HG02610 (cell line): Measurements from ENCODE around the gene TDRD7.

ENCODE experiments used
- ATAC-seq: cut with Tn5 transposase; IDR thresholded peaks from one replicate; pipeline ENCODE4 v1.9.1; 2021; ENCODE audit warnings: mild to moderate bottlenecking, moderate library complexity; ENCODE audit not compliant: unreplicated experiment

Gene TDRD7

GRCh38 chr9:97521576-97522333 is 109.9 kb downstream of the TDRD7 start:
- no peak for ATAC-seq

DNA sequence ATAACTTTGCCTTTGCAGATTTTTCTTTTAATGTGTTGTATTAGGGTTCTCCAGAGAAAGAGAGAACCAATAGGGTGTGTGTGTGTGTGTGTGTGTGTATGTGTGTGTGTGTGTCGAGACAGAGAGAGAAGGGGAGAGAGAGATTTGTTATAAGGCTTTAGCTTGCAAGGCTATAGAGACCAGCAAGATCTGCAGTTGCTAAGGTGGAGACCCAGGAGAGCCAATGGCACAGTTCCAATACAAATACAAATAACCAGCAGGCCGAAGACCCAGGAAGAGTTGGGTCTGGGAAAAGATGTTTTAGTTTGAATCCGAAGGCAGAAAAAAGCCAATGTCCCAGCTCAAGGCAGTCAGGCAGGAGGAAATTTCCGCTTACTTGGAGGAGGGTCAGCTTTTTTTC is 112.5 kb downstream of the TDRD7 start:
- no peak for ATAC-seq

DNA sequence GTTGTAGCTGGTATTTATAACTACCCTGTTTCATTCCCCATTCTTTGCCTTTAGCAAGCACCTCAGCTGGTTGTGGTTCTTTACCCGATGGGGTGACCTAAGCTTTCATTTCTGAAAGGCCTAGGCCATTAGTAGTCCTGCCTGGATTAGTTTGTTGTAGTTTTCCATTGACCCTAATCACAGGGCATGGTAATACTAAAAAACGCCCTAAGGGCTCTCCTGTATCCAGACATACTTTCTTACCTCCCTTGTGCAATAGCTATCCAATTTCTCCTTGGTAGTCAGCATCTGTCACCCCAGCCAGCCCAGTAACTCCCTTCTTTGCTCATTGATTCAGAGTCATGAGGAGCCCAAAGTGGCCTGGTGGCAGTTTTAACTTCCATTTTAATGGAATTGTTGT is 113.6 kb downstream of the TDRD7 start:
- ATAC-seq, result no peak

DNA sequence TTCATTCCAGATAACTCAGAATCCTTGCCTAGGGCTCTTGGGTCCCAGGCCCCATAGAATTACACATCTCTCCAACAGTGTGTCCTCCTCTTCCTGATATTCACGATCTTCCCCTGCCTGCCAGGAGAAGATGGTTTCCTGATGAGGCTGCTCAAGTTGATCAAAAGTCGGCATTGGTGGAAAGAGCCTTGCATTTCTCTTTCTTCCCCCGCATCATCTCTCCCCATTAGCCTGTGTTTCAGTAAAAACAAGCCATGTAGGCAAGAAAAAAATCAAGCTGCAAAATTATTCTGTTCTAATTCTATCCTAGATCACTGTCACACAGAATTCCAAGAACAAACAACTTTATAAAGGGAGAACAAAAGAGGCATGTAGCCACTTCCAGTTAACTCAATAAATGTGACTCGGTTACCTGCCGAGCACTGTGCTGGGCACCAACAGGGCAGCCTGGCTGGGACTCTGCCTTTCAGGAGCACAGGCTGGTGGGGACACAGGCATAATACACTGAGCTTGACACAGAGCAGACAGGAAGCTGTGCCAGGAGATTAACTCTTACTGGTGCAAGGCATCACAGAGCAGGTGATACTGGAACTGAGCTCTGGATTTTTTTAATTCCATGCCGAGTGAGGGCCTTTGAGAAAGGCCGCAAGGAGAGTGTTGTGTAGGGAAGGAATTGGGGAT is 115.1 kb downstream of the TDRD7 start:
- ATAC-seq, result no peak

DNA sequence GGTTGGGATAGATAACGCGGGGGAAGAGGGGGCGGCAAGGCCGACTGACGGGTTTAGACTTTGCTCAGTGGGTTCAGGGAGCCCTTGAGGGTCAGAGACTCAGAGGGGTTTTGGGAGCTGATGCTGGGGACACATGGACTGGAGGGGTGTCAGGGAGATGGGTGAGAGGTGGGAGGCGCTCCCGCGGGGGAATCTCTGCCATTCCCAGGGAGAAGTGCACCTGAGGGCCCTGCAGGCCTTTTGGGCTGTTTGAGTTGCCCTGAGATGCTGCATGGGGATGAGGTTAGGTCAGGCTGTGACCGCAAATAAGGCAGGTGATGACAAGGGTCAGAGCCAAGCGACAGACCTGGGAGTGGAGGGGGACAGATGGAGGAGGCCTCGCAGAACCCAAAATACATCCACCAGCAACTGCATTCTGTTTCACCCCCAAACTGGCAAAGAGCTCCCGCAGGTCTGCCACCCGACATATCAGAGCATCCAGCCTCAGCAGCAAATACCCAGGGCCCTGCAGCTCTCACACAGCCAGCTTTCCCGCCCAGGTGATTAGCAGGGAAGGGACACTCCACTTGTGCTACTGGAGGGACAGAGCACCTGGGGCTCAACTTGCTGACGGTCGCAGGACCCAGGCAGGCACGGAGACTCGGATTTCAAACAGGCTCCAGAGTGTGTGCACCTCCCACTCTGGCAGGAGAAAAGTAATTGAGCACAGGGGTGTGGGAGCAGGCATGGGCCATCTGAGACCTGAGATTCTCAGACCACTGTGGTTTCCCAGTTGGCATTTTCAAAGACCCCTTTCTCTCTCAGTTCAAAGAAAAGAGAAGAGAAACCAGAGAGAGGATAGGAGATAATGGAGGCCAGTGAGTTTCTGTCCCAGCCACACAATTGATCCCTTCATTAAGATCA is 116.0 kb downstream of the TDRD7 start:
- ATAC-seq, result no peak

GRCh38 chr9:97528529-97529230 is 116.8 kb downstream of the TDRD7 start:
- ATAC-seq, result no peak

- peak; percentile 82 for ATAC-seq
Measured at GRCh38 chr9:97529363-97530076, 117.6 kb downstream of the TDRD7 start.

DNA sequence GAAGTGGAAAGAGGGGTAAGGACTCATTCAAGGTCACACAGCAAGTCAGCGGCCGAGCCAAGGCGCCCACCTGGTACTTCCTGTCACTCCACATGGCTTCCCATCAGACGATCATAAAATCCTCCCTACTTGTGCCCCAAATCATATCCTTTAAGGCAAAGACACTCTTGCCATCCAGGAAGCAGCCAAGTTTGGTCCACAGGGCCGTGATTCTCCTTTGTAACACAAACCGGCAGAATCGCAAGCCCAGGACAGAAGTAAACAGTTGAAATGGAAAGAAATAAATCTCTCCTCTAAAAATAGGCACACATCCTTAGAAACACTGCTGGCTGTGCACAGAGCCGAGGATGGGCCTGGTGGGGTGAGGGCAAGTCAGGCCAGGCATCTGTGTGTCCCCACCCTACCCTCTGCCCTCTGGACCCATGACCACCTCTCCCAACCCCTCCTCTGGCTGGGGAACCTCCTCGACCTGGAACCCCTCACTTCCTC is 120.0 kb downstream of the TDRD7 start:
- ATAC-seq, result no peak

- ATAC-seq, result no peak
Measured at GRCh38 chr9:97534185-97534584, 122.3 kb downstream of the TDRD7 start.

GRCh38 chr9:97534961-97535594 is 123.2 kb downstream of the TDRD7 start:
- no peak for ATAC-seq

- no peak for ATAC-seq
Measured at GRCh38 chr9:97535771-97536170, 123.9 kb downstream of the TDRD7 start.

- no peak for ATAC-seq
Measured at GRCh38 chr9:97536480-97536879, 124.6 kb downstream of the TDRD7 start.

DNA sequence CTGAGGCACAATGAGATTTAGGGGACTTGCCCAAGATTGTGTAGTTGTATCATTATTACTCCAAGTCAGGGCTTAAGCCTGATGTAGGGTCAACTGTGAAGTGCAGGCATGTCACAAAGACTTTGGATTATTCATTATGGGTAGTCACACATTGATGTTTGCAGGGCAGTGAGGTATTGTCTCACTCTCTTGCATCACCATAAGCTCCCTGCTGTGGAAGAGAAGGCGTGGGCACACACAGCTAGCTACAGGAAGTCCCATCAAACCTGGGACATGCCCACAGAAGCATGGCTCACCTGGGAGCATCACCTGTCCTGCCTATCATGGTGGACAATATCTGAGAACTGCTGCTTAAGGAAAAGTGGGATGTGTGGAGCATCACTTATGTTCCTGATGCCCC is 131.7 kb downstream of the TDRD7 start:
- ATAC-seq, result no peak

DNA sequence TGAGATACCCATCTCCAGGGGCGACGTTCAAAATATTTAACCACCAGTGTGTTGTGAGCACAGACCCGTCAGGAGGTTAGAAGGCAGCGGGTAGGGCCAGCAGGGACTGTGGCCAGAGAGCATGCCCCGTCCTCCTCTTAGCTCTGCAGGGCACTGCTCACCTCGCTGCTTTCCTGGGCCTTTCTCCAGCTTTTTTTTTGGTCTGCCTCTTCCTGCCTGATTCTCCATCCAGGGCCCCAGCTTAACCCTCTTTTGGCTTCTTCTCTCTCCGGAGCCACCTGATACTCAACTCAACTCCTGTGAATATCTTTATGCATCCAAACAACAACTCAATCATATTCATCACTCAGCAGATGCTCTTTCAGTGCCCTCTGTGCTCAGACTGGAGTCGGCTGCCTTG is 133.6 kb downstream of the TDRD7 start:
- ATAC-seq, result no peak
